NCI-H446 (cell line): ENCODE measurements around the gene ATOH8.

Experiments used
- DNase-seq, 2 experiments: peaks; one replicate each; lab custom pipeline; 2025; lab: John Stamatoyannopoulos, UW

The ATOH8 gene

DNA sequence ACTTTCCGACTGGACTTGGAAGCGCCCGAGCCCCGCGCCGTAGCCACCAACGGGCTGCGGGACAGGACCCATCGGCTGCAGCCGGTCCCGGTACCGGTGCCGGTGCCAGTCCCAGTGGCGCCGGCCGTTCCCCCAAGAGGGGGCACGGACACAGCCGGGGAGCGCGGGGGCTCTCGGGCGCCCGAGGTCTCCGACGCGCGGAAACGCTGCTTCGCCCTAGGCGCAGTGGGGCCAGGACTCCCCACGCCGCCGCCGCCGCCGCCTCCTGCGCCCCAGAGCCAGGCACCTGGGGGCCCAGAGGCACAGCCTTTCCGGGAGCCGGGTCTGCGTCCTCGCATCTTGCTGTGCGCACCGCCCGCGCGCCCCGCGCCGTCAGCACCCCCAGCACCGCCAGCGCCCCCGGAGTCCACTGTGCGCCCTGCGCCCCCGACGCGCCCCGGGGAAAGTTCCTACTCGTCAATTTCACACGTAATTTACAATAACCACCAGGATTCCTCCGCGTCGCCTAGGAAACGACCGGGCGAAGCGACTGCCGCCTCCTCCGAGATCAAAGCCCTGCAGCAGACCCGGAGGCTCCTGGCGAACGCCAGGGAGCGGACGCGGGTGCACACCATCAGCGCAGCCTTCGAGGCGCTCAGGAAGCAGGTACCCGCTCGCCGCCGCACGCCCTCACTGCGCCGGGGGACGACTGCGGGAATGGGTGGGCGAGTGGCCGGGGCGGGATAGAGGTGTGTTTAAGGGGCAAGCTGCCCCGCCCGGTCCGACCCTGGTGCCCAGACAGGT is 713 bp downstream of the ATOH8 start:
- no peak for DNase-seq

DNA sequence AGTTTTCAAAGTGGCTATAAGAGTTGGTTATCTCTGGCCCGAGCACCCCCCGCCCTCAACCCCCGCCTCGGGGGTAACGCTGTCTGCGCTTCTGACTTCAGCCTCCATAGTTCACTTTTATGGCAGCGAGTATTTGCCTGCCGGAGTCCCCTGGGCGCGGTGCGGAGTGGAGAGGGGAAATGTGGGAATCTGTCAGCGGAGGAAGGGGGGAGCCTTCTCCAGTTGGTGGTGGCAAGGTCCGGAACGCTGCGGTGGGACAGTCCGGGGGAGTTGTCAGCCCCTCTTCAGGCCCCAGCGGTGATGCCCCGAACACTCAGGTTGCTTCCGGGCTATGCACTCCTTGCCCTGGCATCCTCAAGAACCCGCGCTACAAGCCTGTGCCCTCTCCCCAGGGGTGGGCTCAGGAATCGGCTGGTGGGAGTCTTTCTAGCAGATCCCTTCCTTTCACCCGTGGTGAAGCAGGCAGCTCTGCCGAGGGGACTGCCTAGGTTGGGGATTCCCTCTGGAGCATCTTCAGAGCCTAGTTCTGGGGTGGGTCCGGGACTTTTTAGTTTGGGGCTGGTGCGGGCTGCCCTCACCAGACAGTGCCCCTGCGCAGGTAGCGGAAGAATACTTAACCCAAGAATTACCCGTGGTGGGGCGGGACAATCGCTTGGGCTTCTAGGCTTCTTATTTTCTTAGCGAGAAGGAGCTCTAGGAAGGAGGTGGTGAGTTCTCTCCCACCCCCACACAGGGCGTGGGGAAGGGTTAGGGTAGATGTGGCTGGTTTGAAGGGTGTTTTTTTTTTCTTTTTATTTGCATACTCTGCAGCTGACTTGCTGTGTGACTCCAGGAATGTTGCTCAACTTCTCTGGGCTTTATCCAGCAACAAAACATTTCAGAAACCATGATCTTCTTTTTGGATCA is 1.6 kb downstream of the ATOH8 start:
- no peak for DNase-seq

DNA sequence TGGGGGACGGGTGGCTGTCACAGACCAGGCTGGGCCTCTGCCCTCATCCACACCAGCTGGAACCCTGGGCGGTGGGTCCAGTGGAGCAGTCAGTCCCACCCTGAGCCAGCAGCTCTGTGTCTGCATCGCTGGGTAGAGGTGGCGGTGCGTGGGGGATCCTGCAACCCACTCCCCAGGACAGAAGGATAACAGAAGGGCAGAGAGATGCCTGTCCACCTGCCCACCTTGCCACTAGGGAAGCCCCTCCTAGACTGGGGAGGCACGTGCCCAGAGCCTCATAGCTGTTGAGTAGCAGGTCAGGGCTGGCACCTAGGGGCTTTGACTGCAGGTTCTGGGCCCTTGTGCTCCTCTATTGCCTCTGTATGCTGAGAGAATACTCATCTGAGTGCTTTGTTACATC is 2.4 kb downstream of the ATOH8 start:
- no peak for DNase-seq

DNA sequence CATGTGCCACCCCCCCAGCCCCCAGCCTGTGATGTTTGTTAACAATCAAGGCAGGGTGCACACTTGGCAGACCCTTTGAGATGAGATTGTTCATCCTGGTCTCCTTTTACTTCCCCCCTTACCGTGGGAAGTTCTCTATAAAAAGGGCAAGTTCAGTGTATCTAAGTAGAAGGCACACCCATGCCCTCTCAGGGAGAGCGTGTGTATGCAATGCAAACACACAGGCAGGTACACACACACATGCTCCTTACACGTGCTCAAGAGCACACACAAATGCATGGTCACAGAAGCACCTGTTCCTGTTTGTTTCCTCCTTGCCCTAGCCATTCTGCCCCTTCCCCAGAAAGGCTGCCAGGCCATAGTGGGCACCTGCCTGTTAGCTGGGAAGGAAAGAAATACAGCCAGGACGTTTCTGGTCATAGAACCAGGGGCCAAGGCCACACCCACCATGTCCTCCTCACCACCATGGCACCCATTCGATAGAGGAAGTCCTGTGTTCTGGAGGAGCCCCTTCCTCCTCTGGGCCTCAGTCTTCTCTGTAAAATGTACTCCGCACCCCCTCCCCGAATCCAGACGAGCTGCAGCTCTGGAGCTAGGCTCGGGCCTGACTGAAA is 3.1 kb downstream of the ATOH8 start:
- DNase-seq, result no peak

DNA sequence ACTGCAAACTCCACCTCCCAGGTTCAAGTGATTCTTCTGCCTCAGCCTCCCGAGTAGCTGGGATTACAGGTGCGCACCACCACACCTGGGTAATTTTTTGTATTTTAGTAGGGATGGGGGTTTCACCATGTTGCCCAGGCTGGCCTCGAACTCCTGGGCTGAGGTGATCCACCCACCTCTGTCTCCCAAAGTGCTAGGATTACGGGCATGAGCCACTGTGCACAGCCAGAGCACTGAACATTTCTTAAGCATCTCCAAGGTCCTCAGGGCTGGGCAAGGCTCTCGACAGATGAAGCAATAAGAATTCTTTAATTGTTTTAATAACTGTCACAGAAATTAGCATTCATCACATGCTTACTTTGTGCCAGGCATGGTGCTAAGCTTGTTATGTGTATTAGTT is 4.1 kb downstream of the ATOH8 start:
- no peak for DNase-seq

DNA sequence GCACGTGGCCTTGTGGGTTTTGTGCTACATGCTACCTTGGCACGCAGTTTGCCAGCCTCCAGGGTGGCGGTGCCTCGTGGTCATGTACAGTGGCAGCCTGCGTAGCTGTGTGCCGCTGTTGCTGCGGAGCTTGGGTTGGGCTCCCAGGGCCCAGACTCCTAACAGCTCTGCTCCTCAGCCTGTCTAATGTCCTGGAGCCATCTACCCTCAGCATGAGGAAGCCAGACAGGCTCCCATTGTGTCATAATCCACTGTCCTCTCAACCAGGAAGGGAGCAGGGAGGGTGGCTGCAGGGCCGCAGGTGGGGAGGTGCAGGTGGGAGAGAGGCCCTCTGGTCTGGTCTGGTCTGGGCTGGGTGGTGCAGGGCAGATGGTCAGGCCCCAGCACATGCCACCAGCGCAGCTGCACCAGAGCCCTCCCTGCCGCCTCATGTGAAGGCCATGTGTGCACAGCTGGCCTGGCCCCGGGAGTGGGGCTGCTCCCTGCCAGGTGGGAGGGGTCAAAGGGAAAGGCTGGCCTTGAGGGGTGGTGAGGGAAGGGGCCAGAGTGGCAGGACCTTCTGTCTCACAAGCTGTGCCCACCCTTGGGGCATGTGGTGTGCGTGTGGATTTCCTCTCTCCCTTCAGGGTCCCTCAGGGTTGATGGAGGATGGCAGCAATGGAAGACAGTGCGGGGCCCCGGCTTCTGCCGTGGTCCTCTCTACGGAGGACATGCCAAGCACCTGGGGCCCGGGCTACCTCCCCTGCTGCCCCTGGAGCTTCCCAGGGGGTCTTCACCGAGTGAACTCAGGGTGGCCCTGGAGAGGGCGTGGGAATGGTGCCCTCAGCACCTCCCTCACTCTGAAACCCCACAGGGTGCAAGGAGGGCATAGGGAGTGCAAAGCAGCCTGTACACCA is 4.8 kb downstream of the ATOH8 start:
- DNase-seq, result peak in 1 of 2 experiments; percentile 69

DNA sequence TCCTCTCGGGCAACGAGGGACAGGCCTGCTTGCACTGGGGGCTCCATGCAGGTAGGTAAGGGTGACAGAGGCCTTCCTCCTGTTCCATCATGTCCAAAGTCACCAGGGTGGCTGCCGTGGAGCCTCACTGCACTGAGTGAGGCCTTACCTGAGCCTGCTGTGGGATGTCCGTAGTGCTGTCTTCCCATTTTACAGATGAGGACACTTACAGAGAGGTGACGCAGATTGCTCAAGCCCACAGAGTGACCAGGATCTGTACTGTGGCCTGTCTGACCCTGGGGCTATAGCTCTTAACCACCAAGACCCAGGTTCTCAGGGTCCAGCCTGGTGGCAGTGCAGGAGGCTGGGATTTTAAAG is 5.4 kb downstream of the ATOH8 start:
- no peak for DNase-seq

DNA sequence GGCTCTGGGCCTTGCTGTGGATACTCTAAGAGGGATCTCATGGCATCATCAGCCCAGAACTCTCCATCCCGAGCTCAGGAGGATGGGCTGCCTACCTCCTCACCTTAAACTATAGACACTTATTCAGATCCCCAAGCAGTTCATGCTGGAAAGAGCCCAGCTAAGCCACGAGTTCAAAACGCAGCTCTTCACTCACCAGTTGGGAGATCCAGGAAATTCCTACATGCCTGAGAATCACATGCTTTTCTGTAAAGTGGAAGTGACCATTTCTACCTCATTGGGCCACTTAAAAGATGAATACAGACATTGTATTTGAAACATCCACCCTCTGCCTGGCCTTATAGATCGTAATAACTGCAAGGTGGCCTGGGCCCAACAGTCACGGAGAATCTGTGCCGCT is 6.6 kb downstream of the ATOH8 start:
- DNase-seq, result no peak

DNA sequence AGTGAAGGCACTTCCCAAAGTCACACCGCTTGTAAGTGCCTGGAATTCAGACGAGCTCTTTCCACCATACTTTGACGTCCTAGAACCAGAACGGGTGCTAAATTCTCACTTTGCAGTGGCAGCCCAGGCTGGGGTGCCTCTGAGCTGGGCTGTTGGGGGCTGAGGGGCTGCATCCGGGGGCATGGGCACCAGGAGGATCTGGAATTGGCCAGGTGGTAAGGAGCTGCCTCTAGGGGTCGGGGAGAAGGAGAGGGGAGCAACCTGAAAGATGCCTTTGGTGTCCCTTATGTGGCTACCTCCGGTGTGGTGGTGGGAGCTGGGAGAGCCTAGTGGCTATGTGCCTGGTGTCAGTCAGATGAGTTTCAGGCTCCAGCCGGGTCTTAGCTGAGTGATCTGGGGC is 7.1 kb downstream of the ATOH8 start:
- no peak for DNase-seq

DNA sequence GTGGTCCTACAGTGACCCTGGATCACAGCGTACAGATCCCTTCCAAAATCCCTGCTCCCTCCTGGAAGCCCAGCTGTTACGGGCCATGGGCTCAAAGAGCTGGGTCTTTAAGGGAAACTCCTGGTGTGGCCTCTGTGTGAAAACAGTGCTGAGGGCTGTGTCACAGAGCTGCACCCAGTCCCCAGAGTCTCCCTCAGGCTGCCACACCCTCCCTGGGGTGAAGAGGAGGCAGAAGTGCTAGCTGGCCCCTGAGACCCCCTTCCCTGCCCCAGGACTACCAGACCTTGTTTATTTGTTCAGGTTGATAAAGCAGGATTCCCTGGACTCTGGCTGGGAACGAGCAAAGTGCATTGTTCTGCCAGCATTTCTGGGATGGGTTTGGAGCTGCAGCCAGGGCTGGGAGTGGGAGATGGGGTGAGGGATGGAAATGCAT is 7.7 kb downstream of the ATOH8 start:
- DNase-seq, result no peak

DNA sequence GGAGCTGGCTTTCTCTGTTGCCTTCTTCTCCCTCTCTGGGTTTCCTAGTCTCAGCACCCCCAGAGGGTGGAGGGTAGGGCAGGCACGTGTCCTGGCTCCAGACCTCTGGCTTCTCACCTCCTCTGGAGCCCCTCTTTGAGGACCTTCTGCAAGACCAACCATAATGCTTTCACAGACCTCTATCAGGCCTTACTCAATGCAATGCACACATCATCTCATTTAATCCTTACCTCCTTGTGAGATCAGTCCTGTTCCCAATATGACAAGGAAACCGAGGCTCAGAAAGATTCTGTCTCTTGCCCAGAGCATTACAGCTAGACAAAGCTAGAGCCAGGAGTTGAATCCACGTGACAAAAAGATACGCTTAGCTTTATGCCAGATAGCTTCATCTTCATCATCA is 8.2 kb downstream of the ATOH8 start:
- no peak for DNase-seq

DNA sequence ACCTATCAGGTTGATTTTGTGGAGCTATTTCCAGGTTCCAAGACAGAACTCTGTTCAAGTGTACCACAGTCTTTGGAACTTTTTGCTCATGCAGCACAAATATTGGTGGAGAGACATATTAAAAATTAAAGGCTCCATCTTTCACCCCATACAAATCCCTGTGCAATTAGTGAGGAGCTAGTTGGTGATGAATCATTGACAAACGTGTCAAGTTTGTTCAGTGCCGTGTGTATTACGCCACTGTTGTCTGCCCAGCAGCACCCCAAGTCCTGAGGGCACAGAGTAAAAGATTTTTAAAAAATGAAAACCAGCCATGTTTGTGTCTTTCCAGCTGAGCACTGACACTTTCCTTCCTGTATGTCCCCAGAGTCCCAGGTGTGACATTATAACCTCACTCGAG is 9.3 kb downstream of the ATOH8 start:
- no peak for DNase-seq

DNA sequence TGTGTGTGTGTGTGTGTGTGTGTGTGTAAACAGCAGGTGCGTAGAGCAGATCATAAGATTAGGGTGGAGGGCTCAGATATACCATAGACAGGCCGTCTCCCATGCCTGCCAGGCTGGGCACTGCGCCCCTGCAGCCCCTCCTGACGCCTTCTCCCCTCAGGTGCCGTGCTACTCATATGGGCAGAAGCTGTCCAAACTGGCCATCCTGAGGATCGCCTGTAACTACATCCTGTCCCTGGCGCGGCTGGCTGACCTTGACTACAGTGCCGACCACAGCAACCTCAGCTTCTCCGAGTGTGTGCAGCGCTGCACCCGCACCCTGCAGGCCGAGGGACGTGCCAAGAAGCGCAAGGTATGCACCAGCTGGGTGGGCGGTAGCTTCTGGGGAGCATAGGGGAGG is 10.0 kb downstream of the ATOH8 start:
- DNase-seq, result no peak

DNA sequence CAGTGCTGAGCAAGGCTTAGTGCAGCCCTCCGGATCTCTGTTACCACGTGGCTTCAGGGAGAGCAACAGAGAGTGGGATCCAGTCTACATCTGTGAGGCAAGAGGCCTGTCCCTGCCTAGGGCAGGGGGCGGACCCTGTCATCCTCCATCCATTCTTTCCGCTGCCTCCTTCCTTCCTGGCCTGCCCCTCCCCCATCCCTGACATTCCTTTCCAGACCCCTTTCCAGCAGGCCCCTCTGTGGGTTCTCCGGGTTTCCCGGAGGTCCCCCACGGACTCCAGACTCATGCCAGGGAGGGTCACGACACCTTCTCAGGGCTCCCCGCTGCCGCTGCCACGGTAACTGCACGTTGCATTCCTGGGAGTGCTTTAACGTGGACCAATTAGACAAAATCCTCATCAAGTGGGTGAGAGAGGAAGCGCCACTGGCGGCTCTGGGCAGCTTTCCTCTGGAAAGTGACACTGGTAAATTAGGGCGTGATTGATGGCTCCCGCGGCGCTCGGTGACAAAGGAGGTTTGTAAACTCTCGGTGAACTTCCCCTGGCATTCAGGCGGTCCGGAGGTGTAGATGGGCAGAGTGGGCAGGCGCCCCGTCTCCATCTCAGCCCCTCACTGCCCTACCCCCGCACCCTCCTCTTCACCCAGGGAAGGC is 11.4 kb downstream of the ATOH8 start:
- no peak for DNase-seq

DNA sequence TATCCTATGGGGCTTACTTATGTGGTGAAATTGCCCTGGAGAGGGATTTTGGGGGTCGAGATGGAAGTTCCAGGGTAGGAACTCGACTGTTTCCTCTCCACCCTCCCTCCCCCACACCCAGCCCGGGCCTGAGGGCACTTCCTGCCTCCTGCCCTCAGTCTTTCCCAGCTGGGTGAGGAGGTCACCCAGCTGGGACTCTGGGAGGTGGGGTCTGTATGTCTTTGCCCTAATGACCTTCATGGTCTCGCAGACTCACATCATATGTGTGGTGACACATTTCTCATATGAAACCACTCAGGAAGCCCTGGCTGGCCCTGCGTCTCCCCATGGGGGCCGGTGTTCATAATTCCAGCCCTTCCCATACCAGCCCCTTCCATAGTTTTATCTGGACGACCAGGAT is 12.4 kb downstream of the ATOH8 start:
- no peak for DNase-seq

DNA sequence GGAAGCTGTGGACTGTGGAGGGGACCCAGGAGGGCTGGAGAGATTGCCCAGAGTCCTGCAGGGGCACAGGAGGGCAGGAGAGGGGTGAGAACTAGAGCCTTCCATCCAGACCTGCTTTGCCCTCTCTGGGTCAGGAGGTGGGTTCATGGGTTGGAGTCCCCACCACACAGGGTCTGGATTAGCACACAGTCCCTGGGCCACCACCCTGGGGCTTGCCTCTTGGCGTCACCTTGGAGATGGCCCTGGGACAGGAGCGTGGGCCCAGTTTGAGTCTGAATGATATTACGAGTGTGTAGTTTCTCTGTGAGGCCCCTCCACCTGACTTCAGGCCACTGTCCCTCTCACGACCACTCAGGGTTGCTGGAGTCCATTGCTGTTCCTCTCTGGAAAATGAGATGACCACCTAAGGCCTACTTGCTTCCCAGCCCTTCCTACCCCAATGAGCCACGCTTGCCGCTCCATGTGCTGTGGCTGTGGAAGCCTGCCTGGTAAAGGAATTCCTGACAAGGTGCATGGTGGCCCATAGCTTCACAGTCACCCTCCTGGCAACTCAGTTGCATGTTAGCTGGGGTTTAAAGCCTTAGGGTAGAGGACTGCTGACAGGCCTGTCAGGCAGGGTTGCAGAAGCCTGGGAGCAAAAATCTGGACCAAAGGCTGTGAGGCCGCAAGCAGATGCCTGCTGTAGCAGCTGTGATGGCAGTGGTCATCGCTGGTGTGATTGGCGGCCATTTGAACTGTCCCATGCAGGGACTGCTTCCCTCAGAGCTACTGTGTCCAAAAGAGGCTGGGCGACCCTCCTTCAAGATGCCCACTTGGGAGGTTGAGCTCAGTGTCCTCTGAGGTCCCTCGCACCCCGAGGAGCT is 14.2 kb downstream of the ATOH8 start:
- DNase-seq, result no peak

DNA sequence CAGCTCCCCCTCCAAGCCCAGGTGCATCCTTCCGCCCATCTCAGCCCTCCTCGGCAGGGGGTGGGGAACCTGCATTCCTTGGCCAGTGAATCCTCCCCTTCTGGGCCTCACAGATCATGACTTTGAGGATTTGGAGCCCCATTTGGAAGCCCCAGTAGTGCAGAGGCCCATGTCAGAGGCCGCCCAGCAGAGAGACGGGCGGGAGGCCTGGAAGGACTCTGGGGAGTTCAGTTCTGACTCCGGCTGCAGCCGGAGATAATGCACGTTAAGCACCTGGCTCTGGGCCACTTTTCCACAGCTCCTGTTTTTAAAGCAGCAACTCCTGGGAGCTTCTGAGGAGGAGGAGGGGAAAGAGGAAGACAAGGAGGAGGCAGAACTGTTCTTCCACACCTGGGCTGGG is 14.9 kb downstream of the ATOH8 start:
- DNase-seq, result peak in 1 of 2 experiments; percentile 64

DNA sequence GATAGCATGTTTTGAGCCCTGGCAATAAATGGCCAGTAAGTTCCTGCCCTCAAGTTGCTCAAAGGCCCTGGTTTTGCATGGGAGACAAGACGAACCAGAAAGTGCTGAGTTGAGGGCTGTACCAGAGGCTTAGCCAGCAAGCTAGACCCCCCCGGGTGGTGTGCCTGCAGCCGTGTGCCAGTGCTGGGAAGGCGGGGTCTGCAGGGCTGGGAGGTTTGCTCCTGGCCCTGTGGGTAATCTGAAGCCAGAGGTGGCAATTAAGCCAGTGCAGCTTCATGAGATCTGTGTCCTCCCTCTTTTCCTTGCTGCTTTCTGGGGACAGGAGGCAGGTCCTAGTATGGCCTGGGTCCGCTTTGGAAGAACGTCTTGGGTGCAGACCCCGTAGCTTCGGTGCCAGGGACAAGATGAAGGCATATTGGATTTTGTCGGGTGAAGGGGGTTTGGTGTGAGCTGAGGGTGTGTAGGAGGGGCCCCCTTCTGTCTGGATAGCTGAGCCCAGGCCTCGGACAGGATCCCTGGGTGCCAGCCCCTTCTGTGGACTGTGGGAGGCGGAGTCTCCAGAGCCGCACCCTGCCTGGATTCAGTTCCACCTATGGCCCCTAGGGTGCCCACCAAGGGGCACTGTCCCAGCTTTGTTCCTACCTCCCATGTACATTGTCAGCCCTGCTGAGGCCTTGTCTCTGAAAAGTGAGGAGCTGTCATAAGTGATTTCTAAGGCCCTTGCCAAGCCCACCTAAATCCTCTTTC is 15.6 kb downstream of the ATOH8 start:
- peak in 1 of 2 experiments; percentile 59 for DNase-seq

DNA sequence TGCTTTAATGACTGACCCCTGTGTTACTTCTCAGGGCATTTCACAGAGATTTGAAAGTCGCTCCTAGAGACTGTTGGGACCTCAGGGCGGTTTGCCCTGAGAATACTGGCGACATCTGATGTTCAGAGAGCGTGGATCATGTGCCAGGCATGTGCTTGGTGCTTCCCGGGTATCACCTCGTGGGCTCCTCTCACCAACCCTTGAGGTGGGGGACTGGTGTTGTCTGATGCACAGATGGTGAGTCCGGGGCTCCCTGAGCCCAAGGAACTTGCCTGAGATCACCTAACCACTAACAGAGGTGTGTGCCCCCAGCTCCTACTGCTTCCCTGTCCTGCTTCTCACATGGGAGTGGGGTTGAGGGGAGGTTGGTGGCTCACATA is 16.2 kb downstream of the ATOH8 start:
- no peak for DNase-seq

DNA sequence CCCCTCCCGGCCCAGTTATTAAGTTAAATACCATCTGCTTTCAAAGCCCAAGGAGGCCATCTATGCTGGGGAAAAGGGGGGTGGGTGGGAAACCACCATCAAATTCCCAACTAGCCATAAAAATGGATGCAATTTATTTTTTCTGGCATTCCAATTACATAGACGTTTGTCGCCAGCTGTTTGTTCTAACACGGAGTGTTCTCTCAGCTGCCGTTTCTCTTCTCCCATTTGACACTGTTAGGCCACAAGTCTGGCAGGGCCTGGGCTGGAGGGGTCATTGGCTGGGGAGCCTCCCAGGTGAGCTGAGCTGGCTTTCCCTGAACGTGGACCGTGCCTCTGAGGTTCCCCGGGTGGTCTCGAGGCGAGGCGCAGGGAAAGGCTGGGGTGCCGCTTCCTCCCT is 16.6 kb downstream of the ATOH8 start:
- DNase-seq, result no peak
